H9 (cell line): Measurements from ENCODE around the gene CAB39L. TPM values are rescaled to one million over a fixed set of nuclear protein-coding genes. Genes with fewer than 3 reads are reported as not detected.

Experiments used
- DNase-seq: peaks from one replicate; pipeline ENCODE4 v3.0.0-alpha.2; 2017
- H2AFZ ChIP-seq: one replicate; pipeline ENCODE4 v1.6.1; 2013; ENCODE audit warnings: mild to moderate bottlenecking, low read length, control low read depth, moderate library complexity
- H2AK5ac ChIP-seq: 2 replicates; pipeline ENCODE4 v1.6.1; 2013; ENCODE audit warnings: low read length, control low read depth, mixed read lengths; ENCODE audit not compliant: insufficient read length
- H2BK120ac ChIP-seq: one replicate; pipeline ENCODE4 v1.6.1; 2013; ENCODE audit warnings: low read depth, mild to moderate bottlenecking, low read length, control low read depth, inconsistent platforms; ENCODE audit not compliant: poor library complexity, severe bottlenecking
- H2BK12ac ChIP-seq: 2 replicates; pipeline ENCODE4 v1.6.1; 2013; ENCODE audit warnings: low read length, control low read depth, mixed read lengths, low read depth; ENCODE audit not compliant: insufficient read length
- H2BK15ac ChIP-seq: 2 replicates; pipeline ENCODE4 v1.6.1; 2013; ENCODE audit warnings: low read depth, low read length, control low read depth
- H2BK20ac ChIP-seq: one replicate; pipeline ENCODE4 v1.6.1; 2013; ENCODE audit warnings: low read depth, mild to moderate bottlenecking, low read length, control low read depth, inconsistent platforms; ENCODE audit not compliant: poor library complexity, severe bottlenecking
- H2BK5ac ChIP-seq: 2 replicates; pipeline ENCODE4 v1.6.1; 2013; ENCODE audit warnings: low read length, control low read depth, mixed read lengths; ENCODE audit not compliant: insufficient read length
- H3K14ac ChIP-seq: 2 replicates; pipeline ENCODE4 v1.6.1; 2013; ENCODE audit warnings: low read length, control low read depth; ENCODE audit not compliant: insufficient read depth
- H3K18ac ChIP-seq: 2 replicates; pipeline ENCODE4 v1.6.1; 2013; ENCODE audit warnings: low read depth, mild to moderate bottlenecking, mixed read lengths, low read length, control low read depth; ENCODE audit not compliant: insufficient read length
- H3K23ac ChIP-seq: 2 replicates; pipeline ENCODE4 v1.6.1; 2013; ENCODE audit warnings: low read length, control low read depth, mixed read lengths, low read depth; ENCODE audit not compliant: insufficient read length
- H3K23me2 ChIP-seq: 2 replicates; pipeline ENCODE4 v1.6.1; 2013; ENCODE audit warnings: low read depth, mild to moderate bottlenecking, mixed read lengths, low read length, control low read depth; ENCODE audit not compliant: insufficient read length, poor library complexity, severe bottlenecking
- H3K27ac ChIP-seq: 2 replicates; pipeline ENCODE4 v1.5.1; 2013; ENCODE audit warnings: low read length, control low read depth, mixed read lengths, low read depth; ENCODE audit not compliant: insufficient read length
- H3K27me3 ChIP-seq: 2 replicates; pipeline ENCODE4 v1.6.1; 2013; ENCODE audit warnings: low read length, control low read depth, inconsistent platforms; ENCODE audit not compliant: insufficient read depth
- H3K4ac ChIP-seq: 2 replicates; pipeline ENCODE4 v1.6.1; 2013; ENCODE audit warnings: low read depth, mild to moderate bottlenecking, control low read depth, inconsistent platforms, low read length, moderate library complexity
- H3K4me1 ChIP-seq: 2 replicates; pipeline ENCODE4 v1.6.1; 2013; ENCODE audit warnings: low read length, control low read depth, inconsistent platforms; ENCODE audit not compliant: insufficient read depth
- H3K4me2 ChIP-seq: 2 replicates; pipeline ENCODE4 v1.6.1; 2013; ENCODE audit warnings: low read length, control low read depth, mixed read lengths; ENCODE audit not compliant: insufficient read length, insufficient read depth
- H3K56ac ChIP-seq: 2 replicates; pipeline ENCODE4 v1.6.1; 2013; ENCODE audit warnings: low read depth, mild to moderate bottlenecking, mixed read lengths, low read length, control low read depth; ENCODE audit not compliant: insufficient read length
- H3K79me1 ChIP-seq: 2 replicates; pipeline ENCODE4 v1.6.1; 2013; ENCODE audit warnings: low read depth, mild to moderate bottlenecking, moderate library complexity, low read length, control low read depth, inconsistent platforms; ENCODE audit not compliant: insufficient read depth, poor library complexity, severe bottlenecking
- H3K79me2 ChIP-seq: 2 replicates; pipeline ENCODE4 v1.6.1; 2013; ENCODE audit warnings: low read length, control low read depth, inconsistent platforms; ENCODE audit not compliant: insufficient read depth
- H3K9ac ChIP-seq: 2 replicates; pipeline ENCODE4 v1.6.1; 2013; ENCODE audit warnings: low read length, control low read depth, mixed read lengths; ENCODE audit not compliant: insufficient read length; ENCODE audit errors: extremely low read depth
- H3K9me3 ChIP-seq: one replicate; pipeline ENCODE4 v1.6.1; 2013; ENCODE audit warnings: low read depth, low read length, inconsistent platforms; ENCODE audit not compliant: control insufficient read depth
- H3T11ph ChIP-seq: one replicate; pipeline ENCODE4 v1.6.1; 2013; ENCODE audit warnings: mild to moderate bottlenecking, low read length, control low read depth, inconsistent platforms
- H4K20me1 ChIP-seq: one replicate; pipeline ENCODE4 v1.6.1; 2013; ENCODE audit not compliant: control insufficient read depth, insufficient read length, insufficient read depth
- H4K5ac ChIP-seq: 2 replicates; pipeline ENCODE4 v1.6.1; 2013; ENCODE audit warnings: low read depth, mild to moderate bottlenecking, mixed read lengths, low read length, control low read depth; ENCODE audit not compliant: insufficient read length
- H4K8ac ChIP-seq: replicated peaks from 2 replicates; pipeline ENCODE4 v1.6.1; 2013; ENCODE audit warnings: low read length, control low read depth, mixed read lengths, low read depth; ENCODE audit not compliant: insufficient read length
- H4K91ac ChIP-seq: 2 replicates; pipeline ENCODE4 v1.6.1; 2013; ENCODE audit warnings: low read depth, mild to moderate bottlenecking, moderate library complexity, mixed read lengths, low read length, control low read depth; ENCODE audit not compliant: insufficient read length
- H3K27ac Mint-ChIP-seq, 3 experiments: 2 replicates in 2 of 3; 3 replicates in 1 of 3; pipeline ENCODE4 v1.8.0; 2020 to 2021; ENCODE audit warnings: mixed read lengths in 3 of 3, mild to moderate bottlenecking in 1 of 3, moderate library complexity in 1 of 3
- H3K27me3 Mint-ChIP-seq: 2 replicates; pipeline ENCODE4 v1.8.0; 2021; ENCODE audit warnings: low read depth, mild to moderate bottlenecking, moderate library complexity, mixed read lengths
- H3K36me3 Mint-ChIP-seq, 3 experiments: 2 replicates in 2 of 3; 3 replicates in 1 of 3; pipeline ENCODE4 v1.8.0; 2020 to 2021; ENCODE audit warnings: low read depth in 3 of 3, mixed read lengths in 3 of 3; ENCODE audit not compliant: insufficient read depth in 1 of 3
- H3K4me1 Mint-ChIP-seq, 2 experiments: 2 replicates each; pipeline ENCODE4 v1.8.0; 2020; ENCODE audit warnings: mixed read lengths in 2 of 2
- H3K4me3 Mint-ChIP-seq, 2 experiments: 2 replicates in 1 of 2; 3 replicates in 1 of 2; pipeline ENCODE4 v1.8.0; 2020 to 2021; ENCODE audit warnings: mild to moderate bottlenecking in 2 of 2, mixed read lengths in 2 of 2, moderate library complexity in 1 of 2
- H3K9me3 Mint-ChIP-seq, 2 experiments: 2 replicates in 1 of 2; 3 replicates in 1 of 2; pipeline ENCODE4 v1.8.0; 2020; ENCODE audit warnings: mild to moderate bottlenecking in 2 of 2, mixed read lengths in 2 of 2, moderate library complexity in 1 of 2
- CTCF ChIP-seq: fragments of 200-600 bp; sonication (generic); conservative IDR thresholded peaks from 3 replicates; pipeline ENCODE4 v1.8.0; 2021; ENCODE audit warnings: antibody characterized with exemption, mild to moderate bottlenecking
- WGBS: extraction: QIAGEN DNeasy Blood & Tissue Kit; methylation state at CpG from one replicate; pipeline ENCODE4 v1.1.7; 2013; ENCODE audit warnings: missing lambda C conversion rate, low lambda C conversion rate, mixed read lengths; ENCODE audit not compliant: insufficient read length; ENCODE audit errors: extremely low coverage; 5-methylcytosine and 5-hydroxymethylcytosine counted together
- total RNA-seq: library from RNA; stranded (reverse); gene quantifications from 2 replicates; pipeline ENCODE4 v1.2.1, GENCODE V29; 2021

Gene CAB39L
- total RNA-seq, 1 experiment from 2014 or later: 6.0 TPM

GRCh38 chr13:49459580-49459979, 15.7 kb upstream of the CAB39L start:
- Histone ChIP-seq H3K14ac (no peak overlapping the region), H3K4me2 (no peak overlapping the region), H2BK5ac (no peak overlapping the region), H3K27me3 (no peaks in the 10 kb centered on the region), H3K4me1 (no peaks in the 10 kb centered on the region), H3K79me2 (no peaks in the 10 kb centered on the region), H4K8ac (no peak overlapping the region), H3K18ac (no peak overlapping the region), H3K9ac (no peak overlapping the region), H3K23ac (no peak overlapping the region), H4K5ac (no peak overlapping the region), H2BK15ac (no peak overlapping the region), H3K23me2 (no peaks in the 10 kb centered on the region), H3K9me3 (peaks cover 19% of the 10 kb centered on the region), H2BK20ac (no peak overlapping the region), H4K20me1 (no peaks in the 10 kb centered on the region), H2BK12ac (no peak overlapping the region), H3T11ph (no peak overlapping the region), H3K56ac (no peak overlapping the region), H3K27ac (no peak overlapping the region), H4K91ac (no peak overlapping the region), H3K79me1 (no peaks in the 10 kb centered on the region), H2BK120ac (no peak overlapping the region), H2AK5ac (no peak overlapping the region), H3K4ac (no peak overlapping the region), H2AFZ (no peak overlapping the region)
- WGBS: no CpG with 5 or more reads among the region's 1 CpG
- no peaks in the 10 kb centered on the region for H3K27me3 Mint-ChIP-seq
- TF ChIP-seq CTCF: no peak
- no peak overlapping the region for H3K4me3 Mint-ChIP-seq
- H3K4me1 Mint-ChIP-seq: no peaks in the 10 kb centered on the region
- peaks cover 34 to 42% (median 41%) of the 10 kb centered on the region in 3 experiments for H3K36me3 Mint-ChIP-seq
- no peak overlapping the region for H3K27ac Mint-ChIP-seq
- no peak for DNase-seq
- H3K9me3 Mint-ChIP-seq: peaks cover 29 to 30% of the 10 kb centered on the region in 2 experiments
